Measurements from ENCODE around the gene LMX1A. TPM values are rescaled to one million over a fixed set of nuclear protein-coding genes. Genes with fewer than 3 reads are reported as not detected.

LMX1A gene
- total and polyA plus RNA-seq, 2 donors (not counting 1 experiment from before 2014, with no cell fraction given) = not detected

- H3K4me1 ChIP-seq (ENCODE audit: control insufficient read depth in 2 of 2, insufficient read depth in 2 of 2, low read length in 2 of 2) = no peaks in the 10 kb centered on the region
- H4K20me1 ChIP-seq (ENCODE audit: control insufficient read depth, insufficient read depth, low read length, poor library complexity, severe bottlenecking) = no peaks in the 10 kb centered on the region
- H3K79me2 ChIP-seq (ENCODE audit: control insufficient read depth, insufficient read depth, low read length) = no peaks in the 10 kb centered on the region
- H3K9me3 ChIP-seq (ENCODE audit: control extremely low read depth in 1 of 3, control insufficient read depth in 2 of 3, insufficient read depth in 1 of 3, low read length in 2 of 3) = peaks cover 0 to 4% (median 0%) of the 10 kb centered on the region in 3 donors
- no peak for ATAC-seq (ENCODE audit: low read depth)
- CTCF ChIA-PET = no interaction called here
- POLR2A ChIA-PET = no interaction called here
- H3K4me2 ChIP-seq (replicated peaks; ENCODE audit: low read depth, low read length, poor library complexity, severe bottlenecking) = no peak overlapping the region
- no peak overlapping the region for H3K9ac ChIP-seq (ENCODE audit: low read length)
- no peak for TF ChIP-seq EZH2 (IDR thresholded peaks at IDR 0.05; ENCODE audit: borderline replicate concordance, insufficient read depth, low read depth, low read length, poor library complexity, severe bottlenecking)
- TF ChIP-seq, protein P1, sequence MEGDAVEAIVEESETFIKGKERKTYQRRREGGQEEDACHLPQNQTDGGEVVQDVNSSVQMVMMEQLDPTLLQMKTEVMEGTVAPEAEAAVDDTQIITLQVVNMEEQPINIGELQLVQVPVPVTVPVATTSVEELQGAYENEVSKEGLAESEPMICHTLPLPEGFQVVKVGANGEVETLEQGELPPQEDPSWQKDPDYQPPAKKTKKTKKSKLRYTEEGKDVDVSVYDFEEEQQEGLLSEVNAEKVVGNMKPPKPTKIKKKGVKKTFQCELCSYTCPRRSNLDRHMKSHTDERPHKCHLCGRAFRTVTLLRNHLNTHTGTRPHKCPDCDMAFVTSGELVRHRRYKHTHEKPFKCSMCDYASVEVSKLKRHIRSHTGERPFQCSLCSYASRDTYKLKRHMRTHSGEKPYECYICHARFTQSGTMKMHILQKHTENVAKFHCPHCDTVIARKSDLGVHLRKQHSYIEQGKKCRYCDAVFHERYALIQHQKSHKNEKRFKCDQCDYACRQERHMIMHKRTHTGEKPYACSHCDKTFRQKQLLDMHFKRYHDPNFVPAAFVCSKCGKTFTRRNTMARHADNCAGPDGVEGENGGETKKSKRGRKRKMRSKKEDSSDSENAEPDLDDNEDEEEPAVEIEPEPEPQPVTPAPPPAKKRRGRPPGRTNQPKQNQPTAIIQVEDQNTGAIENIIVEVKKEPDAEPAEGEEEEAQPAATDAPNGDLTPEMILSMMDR (IDR thresholded peaks at IDR 0.05) = no peak
- no peaks in the 10 kb centered on the region for H3K36me3 ChIP-seq (replicated peaks in 1 of 2; ENCODE audit: control extremely low read depth in 1 of 2, control insufficient read depth in 1 of 2, extremely low read depth in 1 of 2, insufficient read depth in 2 of 2, low read length in 1 of 2)
- Mint-ChIP-seq H3K4me3 (no peak overlapping the region), H3K4me1 (no peaks in the 10 kb centered on the region), H3K9me3 (ENCODE audit: insufficient read depth) (no peaks in the 10 kb centered on the region), H3K27ac (no peak overlapping the region), H3K27me3 (peaks cover 31% of the 10 kb centered on the region)
- H2AFZ ChIP-seq (ENCODE audit: insufficient read depth, low read depth, low read length, poor library complexity, severe bottlenecking) = no peak overlapping the region
- WGBS (ENCODE audit: insufficient coverage) = 55% methylated on average over 6 of the region's 9 CpGs
- peaks cover 0 to 7% (median 0%) of the 10 kb centered on the region in 4 experiments for H3K27me3 ChIP-seq (replicated peaks in 1 of 4; ENCODE audit: control extremely low read depth in 1 of 4, control insufficient read depth in 3 of 4, insufficient read depth in 4 of 4, low read length in 3 of 4)
- DNase-seq = no peak
- H3K4me3 ChIP-seq (ENCODE audit: control extremely low read depth in 1 of 5, extremely low read depth in 1 of 5, insufficient read depth in 1 of 5, low read depth in 2 of 5, low read length in 4 of 5) = no peak overlapping the region
- no peak overlapping the region for H3K27ac ChIP-seq (ENCODE audit: low read length in 2 of 2)
- intact Hi-C loops (cut with micrococcal nuclease) = no loop called here
Observed at GRCh38 chr1:165279882-165280281, 76.6 kb downstream of the LMX1A start.

DNA sequence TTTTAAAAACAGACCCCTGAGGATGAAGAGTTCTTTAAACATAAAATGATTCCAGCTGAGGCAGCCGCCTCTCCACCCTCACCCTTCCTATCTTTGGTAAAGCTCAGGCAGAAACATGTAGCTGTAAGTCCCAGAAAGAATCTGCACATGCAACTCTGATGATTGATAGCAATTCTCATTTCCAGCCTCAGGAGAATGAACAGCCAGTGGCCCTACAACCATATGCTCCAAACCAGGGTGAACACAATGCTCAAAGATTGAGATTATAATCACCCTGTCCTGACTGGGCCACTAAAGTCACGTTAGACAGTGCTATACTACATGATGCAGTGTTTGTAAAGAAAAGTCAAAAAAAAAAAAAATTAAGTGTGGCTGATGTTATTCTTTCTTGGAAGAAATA is 80.2 kb downstream of the LMX1A start:
- Histone ChIP-seq H3K27ac (ENCODE audit: low read length in 2 of 2) (no peak overlapping the region), H3K79me2 (ENCODE audit: control insufficient read depth, insufficient read depth, low read length) (no peaks in the 10 kb centered on the region), H2AFZ (ENCODE audit: insufficient read depth, low read depth, low read length, poor library complexity, severe bottlenecking) (no peak overlapping the region), H3K4me2 (replicated peaks; ENCODE audit: low read depth, low read length, poor library complexity, severe bottlenecking) (no peak overlapping the region), H3K4me1 (ENCODE audit: control insufficient read depth in 2 of 2, insufficient read depth in 2 of 2, low read length in 2 of 2) (no peaks in the 10 kb centered on the region), H3K4me3 (ENCODE audit: control extremely low read depth in 1 of 5, extremely low read depth in 1 of 5, insufficient read depth in 1 of 5, low read depth in 2 of 5, low read length in 4 of 5) (no peak overlapping the region), H3K9me3 (ENCODE audit: control extremely low read depth in 1 of 3, control insufficient read depth in 2 of 3, insufficient read depth in 1 of 3, low read length in 2 of 3) (peaks cover 0 to 4% (median 0%) of the 10 kb centered on the region in 3 donors), H3K36me3 (replicated peaks in 1 of 2; ENCODE audit: control extremely low read depth in 1 of 2, control insufficient read depth in 1 of 2, extremely low read depth in 1 of 2, insufficient read depth in 2 of 2, low read length in 1 of 2) (no peaks in the 10 kb centered on the region), H4K20me1 (ENCODE audit: control insufficient read depth, insufficient read depth, low read length, poor library complexity, severe bottlenecking) (no peaks in the 10 kb centered on the region), H3K27me3 (replicated peaks in 1 of 4; ENCODE audit: control extremely low read depth in 1 of 4, control insufficient read depth in 3 of 4, insufficient read depth in 4 of 4, low read length in 3 of 4) (peaks cover 0 to 2% (median 0%) of the 10 kb centered on the region in 4 experiments), H3K9ac (ENCODE audit: low read length) (no peak overlapping the region)
- WGBS (ENCODE audit: insufficient coverage) = 80% methylated on average over 1 of the region's 2 CpGs
- intact Hi-C loops (cut with micrococcal nuclease) = no loop called here
- H3K9me3 Mint-ChIP-seq (ENCODE audit: insufficient read depth) = no peaks in the 10 kb centered on the region
- H3K4me1 Mint-ChIP-seq = no peaks in the 10 kb centered on the region
- ChIA-PET POLR2A (no interaction called here), CTCF (no interaction called here)
- DNase-seq = no peak
- peaks cover 7% of the 10 kb centered on the region for H3K27me3 Mint-ChIP-seq
- H3K27ac Mint-ChIP-seq = no peak overlapping the region
- no peak overlapping the region for H3K4me3 Mint-ChIP-seq
- TF ChIP-seq EZH2 (IDR thresholded peaks at IDR 0.05; ENCODE audit: borderline replicate concordance, insufficient read depth, low read depth, low read length, poor library complexity, severe bottlenecking) = no peak
- TF ChIP-seq, protein P1 (IDR thresholded peaks at IDR 0.05) = no peak
- no peak for ATAC-seq (ENCODE audit: low read depth)

All from B cell (primary cell).